Neuron (in vitro differentiated cells): ENCODE results near the gene CCSER1.
A peak's percentile ranks its signal among the peaks of the same experiment; 100 is the strongest.
"Not testable (repeated sequence)": the region's sequence is repeated elsewhere in the genome, so short reads cannot be mapped to it uniquely, and the experiment has no call there.

Source experiments
- H2AFZ ChIP-seq: one replicate; pipeline ENCODE4 v1.6.1; 2013; ENCODE audit warnings: low read depth, mild to moderate bottlenecking, inconsistent platforms, low read length, moderate library complexity
- H3K27me3 ChIP-seq: one replicate; pipeline ENCODE4 v1.6.1; 2013; ENCODE audit warnings: low read length; ENCODE audit not compliant: insufficient read depth
- H3K36me3 ChIP-seq: one replicate; pipeline ENCODE4 v1.6.1; 2013; ENCODE audit warnings: low read length; ENCODE audit not compliant: insufficient read depth
- H3K4me1 ChIP-seq: one replicate; pipeline ENCODE4 v1.6.1; 2013; ENCODE audit warnings: low read length; ENCODE audit not compliant: insufficient read depth
- H3K4me3 ChIP-seq: 2 replicates; pipeline ENCODE4 v1.5.1; 2013; ENCODE audit warnings: mild to moderate bottlenecking, low read length, moderate library complexity
- H3K9me3 ChIP-seq: one replicate; pipeline ENCODE4 v1.6.1; 2013; ENCODE audit warnings: low read length

CCSER1 gene

GRCh38 chr4:91527056-91527455 lies 1399.9 kb downstream of the CCSER1 start:
- Histone ChIP-seq H3K36me3 (no peaks in the 10 kb centered on the region), H3K4me1 (no peaks in the 10 kb centered on the region), H3K4me3 (no peak overlapping the region), H2AFZ (no peak overlapping the region), H3K9me3 (no peaks in the 10 kb centered on the region), H3K27me3 (no peaks in the 10 kb centered on the region)

- Histone ChIP-seq H2AFZ (no peak overlapping the region), H3K27me3 (no peaks in the 10 kb centered on the region), H3K4me1 (peaks cover 3% of the 10 kb centered on the region), H3K4me3 (no peak overlapping the region), H3K36me3 (no peaks in the 10 kb centered on the region), H3K9me3 (no peaks in the 10 kb centered on the region)
These were observed 1440.4 kb downstream of the CCSER1 start for GRCh38 chr4:91567594-91567993.

- Histone ChIP-seq H3K27me3 (no peaks in the 10 kb centered on the region), H3K36me3 (no peaks in the 10 kb centered on the region), H3K4me3 (no peak overlapping the region), H3K9me3 (no peaks in the 10 kb centered on the region), H3K4me1 (no peaks in the 10 kb centered on the region), H2AFZ (no peak overlapping the region)
These were observed 1450.7 kb downstream of the CCSER1 start for GRCh38 chr4:91577864-91578263.

GRCh38 chr4:91590260-91590659 lies 1463.1 kb downstream of the CCSER1 start:
- Histone ChIP-seq H3K36me3 (no peaks in the 10 kb centered on the region), H3K9me3 (no peaks in the 10 kb centered on the region), H3K4me1 (no peaks in the 10 kb centered on the region), H3K27me3 (no peaks in the 10 kb centered on the region), H2AFZ (no peak overlapping the region), H3K4me3 (no peak overlapping the region)

- H3K4me1 ChIP-seq: no peaks in the 10 kb centered on the region
- H3K4me3 ChIP-seq: no peak overlapping the region
- no peak overlapping the region for H2AFZ ChIP-seq
- H3K27me3 ChIP-seq: no peaks in the 10 kb centered on the region
- H3K9me3 ChIP-seq: no peaks in the 10 kb centered on the region
- no peaks in the 10 kb centered on the region for H3K36me3 ChIP-seq
These were observed 1464.9 kb downstream of the CCSER1 start for GRCh38 chr4:91592125-91592524.

GRCh38 chr4:91596718-91597117 lies 1469.5 kb downstream of the CCSER1 start:
- no peaks in the 10 kb centered on the region for H3K27me3 ChIP-seq
- H3K4me3 ChIP-seq: no peak overlapping the region
- H3K9me3 ChIP-seq: no peaks in the 10 kb centered on the region
- H3K36me3 ChIP-seq: no peaks in the 10 kb centered on the region
- no peaks in the 10 kb centered on the region for H3K4me1 ChIP-seq
- no peak overlapping the region for H2AFZ ChIP-seq

GRCh38 chr4:91598696-91599095 lies 1471.5 kb downstream of the CCSER1 start:
- no peaks in the 10 kb centered on the region for H3K36me3 ChIP-seq
- no peaks in the 10 kb centered on the region for H3K9me3 ChIP-seq
- H3K4me1 ChIP-seq: no peaks in the 10 kb centered on the region
- no peak overlapping the region for H2AFZ ChIP-seq
- no peak overlapping the region for H3K4me3 ChIP-seq
- H3K27me3 ChIP-seq: no peaks in the 10 kb centered on the region

- Histone ChIP-seq H2AFZ (no peak overlapping the region), H3K36me3 (no peaks in the 10 kb centered on the region), H3K4me3 (no peak overlapping the region), H3K4me1 (no peaks in the 10 kb centered on the region), H3K9me3 (no peaks in the 10 kb centered on the region), H3K27me3 (no peaks in the 10 kb centered on the region)
These were observed 1473.1 kb downstream of the CCSER1 start for GRCh38 chr4:91600301-91600700.

- H3K27me3 ChIP-seq: no peaks in the 10 kb centered on the region
- no peaks in the 10 kb centered on the region for H3K36me3 ChIP-seq
- no peaks in the 10 kb centered on the region for H3K4me1 ChIP-seq
- no peaks in the 10 kb centered on the region for H3K9me3 ChIP-seq
- H3K4me3 ChIP-seq: no peak overlapping the region
- no peak overlapping the region for H2AFZ ChIP-seq
These were observed 1474.2 kb downstream of the CCSER1 start for GRCh38 chr4:91601401-91601800.

- H3K4me1 ChIP-seq: peaks cover 10% of the 10 kb centered on the region
- H3K9me3 ChIP-seq: no peaks in the 10 kb centered on the region
- no peak overlapping the region for H3K4me3 ChIP-seq
- no peaks in the 10 kb centered on the region for H3K36me3 ChIP-seq
- H2AFZ ChIP-seq: peak overlapping the region; percentile 80
- H3K27me3 ChIP-seq: no peaks in the 10 kb centered on the region
These were observed 1484.6 kb downstream of the CCSER1 start for GRCh38 chr4:91611782-91612181.

- Histone ChIP-seq H3K4me1 (no peaks in the 10 kb centered on the region), H3K36me3 (no peaks in the 10 kb centered on the region), H2AFZ (no peak overlapping the region), H3K4me3 (no peak overlapping the region), H3K9me3 (no peaks in the 10 kb centered on the region), H3K27me3 (no peaks in the 10 kb centered on the region)
These were observed 1493.8 kb downstream of the CCSER1 start for GRCh38 chr4:91620952-91621351.

- Histone ChIP-seq H3K4me3 (no peak overlapping the region), H3K36me3 (no peaks in the 10 kb centered on the region), H3K4me1 (no peaks in the 10 kb centered on the region), H3K27me3 (no peaks in the 10 kb centered on the region), H3K9me3 (no peaks in the 10 kb centered on the region), H2AFZ (no peak overlapping the region)
These were observed 1494.3 kb downstream of the CCSER1 start for GRCh38 chr4:91621446-91621845.

GRCh38 chr4:91622925-91623602 lies 1495.9 kb downstream of the CCSER1 start:
- H3K4me3 ChIP-seq: no peak overlapping the region
- no peaks in the 10 kb centered on the region for H3K9me3 ChIP-seq
- H2AFZ ChIP-seq: no peak overlapping the region
- no peaks in the 10 kb centered on the region for H3K4me1 ChIP-seq
- no peaks in the 10 kb centered on the region for H3K36me3 ChIP-seq
- no peaks in the 10 kb centered on the region for H3K27me3 ChIP-seq

- H3K9me3 ChIP-seq, H3K27me3 ChIP-seq, H3K4me3 ChIP-seq, H3K36me3 ChIP-seq, H2AFZ ChIP-seq, H3K4me1 ChIP-seq: not testable (repeated sequence)
These were observed 1496.4 kb downstream of the CCSER1 start for GRCh38 chr4:91623603-91623967.
